NT2/D1 (cell line): Measurements from ENCODE around the gene AMIGO2.

Experiments used
- YY1 ChIP-seq: IDR thresholded peaks from 2 replicates; pipeline ENCODE4 v1.6.1; 2011; ENCODE audit not compliant: insufficient read length, insufficient read depth
- ZNF274 ChIP-seq: IDR thresholded peaks from 2 replicates; pipeline ENCODE4 v1.6.1; 2011; ENCODE audit warnings: mild to moderate bottlenecking, low read depth, low read length

DNA sequence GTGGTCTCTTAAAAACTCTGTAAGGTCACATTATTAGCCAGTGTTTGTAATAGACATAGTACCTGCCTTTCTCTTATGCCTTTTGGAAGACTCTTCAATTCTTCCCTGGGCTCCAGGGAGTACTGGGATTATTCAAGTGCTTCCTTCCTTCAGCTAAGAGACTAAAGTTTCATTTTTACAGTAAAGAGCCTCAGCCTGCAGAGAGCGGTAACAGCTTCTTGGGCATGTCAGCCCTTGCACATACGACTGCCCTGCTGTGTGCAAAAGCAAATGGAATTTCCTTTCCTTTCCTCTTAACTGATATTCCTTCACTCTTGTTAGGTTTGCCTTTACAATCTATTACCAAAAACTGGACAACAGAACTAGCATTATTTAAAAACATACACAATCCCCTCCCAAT lies 32.9 kb upstream of the AMIGO2 start:
- TF ChIP-seq ZNF274 (no peak), YY1 (no peak)
